Dedifferentiated amniotic fluid mesenchymal stem cell (primary cell): ENCODE data around the gene C19orf25.
A peak's percentile ranks its signal among the peaks of the same experiment; 100 is the strongest.

Source experiments
- DNase-seq: peaks from one replicate; pipeline ENCODE4 v3.0.0-alpha.2; 2016; ENCODE audit errors: extremely low spot score

Gene C19orf25

DNA sequence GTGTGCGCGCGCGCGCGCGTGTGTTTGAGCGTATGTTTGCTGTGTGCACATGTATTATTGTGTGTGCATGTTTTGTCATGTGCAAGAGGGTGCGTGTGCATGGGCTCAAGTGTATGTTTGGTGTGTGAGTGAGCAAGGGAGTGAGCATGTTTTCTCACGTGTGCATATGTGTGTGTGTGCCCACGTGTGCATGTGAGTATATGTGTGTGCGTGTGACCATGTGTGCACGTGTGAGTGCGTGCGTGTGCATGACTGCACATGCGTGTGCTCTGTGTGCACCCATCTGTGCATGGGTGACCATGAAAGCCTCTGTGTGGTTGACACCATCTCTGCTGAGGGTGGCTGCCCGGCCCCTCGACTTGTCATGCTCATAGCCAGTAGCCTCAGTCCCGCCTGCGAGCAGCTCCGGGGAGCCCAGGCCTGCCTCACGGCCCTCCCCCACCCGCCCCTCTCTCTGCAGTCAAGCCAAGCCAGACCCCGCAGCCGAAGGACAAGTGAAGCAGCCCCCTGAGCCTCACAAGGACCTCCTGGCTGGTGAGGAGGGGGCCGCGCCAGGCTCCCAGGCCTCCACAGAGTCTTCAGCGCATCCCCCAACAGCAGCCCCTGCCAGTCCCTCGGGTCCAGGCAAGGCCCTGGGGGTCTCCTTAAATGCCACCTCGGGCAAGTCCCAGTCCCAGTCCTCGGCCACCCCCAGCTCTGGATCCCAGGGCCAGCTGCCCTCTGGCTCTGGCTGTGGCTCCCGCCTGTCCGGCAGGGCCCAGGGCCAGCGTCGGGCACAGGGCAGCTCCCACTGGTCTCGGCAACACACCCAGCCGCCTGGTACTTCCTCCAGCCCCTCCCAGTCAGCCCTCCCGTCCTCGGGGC, 17.9 kb upstream of the C19orf25 start:
- DNase-seq = no peak

GRCh38 chr19:1495799-1496713, 17.0 kb upstream of the C19orf25 start:
- DNase-seq = no peak

DNA sequence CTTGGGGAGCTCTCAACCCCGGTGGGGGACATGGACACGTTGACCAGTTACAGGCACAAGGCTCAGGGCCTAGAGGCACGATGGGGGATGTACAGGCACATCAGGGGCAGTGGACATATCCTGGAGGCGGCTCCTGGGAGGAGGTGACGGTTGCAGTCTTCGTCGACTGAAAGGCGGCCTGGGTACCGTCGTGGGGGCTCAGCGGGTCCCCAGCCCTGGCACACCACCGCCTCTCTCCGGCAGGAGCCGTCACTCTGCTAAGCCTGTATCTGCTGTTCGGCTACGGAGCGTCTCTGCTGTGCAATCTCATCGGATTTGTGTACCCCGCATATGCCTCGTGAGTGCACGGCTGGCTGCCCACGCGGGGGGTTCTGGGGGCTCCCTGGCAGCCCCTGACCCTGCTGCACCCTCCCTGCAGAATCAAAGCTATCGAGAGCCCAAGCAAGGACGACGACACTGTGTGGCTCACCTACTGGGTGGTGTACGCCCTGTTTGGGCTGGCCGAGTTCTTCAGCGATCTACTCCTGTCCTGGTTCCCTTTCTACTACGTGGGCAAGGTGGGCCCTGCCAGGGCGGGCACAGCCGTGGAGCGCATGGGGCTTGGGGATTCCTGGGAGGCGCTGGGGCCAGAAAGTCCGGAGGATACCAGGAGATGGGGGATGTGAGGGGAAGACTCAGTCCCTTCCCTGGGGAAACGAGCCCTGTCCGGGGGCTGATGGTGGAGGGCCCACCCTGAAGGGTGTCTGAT, 16.2 kb upstream of the C19orf25 start:
- DNase-seq = no peak

DNA sequence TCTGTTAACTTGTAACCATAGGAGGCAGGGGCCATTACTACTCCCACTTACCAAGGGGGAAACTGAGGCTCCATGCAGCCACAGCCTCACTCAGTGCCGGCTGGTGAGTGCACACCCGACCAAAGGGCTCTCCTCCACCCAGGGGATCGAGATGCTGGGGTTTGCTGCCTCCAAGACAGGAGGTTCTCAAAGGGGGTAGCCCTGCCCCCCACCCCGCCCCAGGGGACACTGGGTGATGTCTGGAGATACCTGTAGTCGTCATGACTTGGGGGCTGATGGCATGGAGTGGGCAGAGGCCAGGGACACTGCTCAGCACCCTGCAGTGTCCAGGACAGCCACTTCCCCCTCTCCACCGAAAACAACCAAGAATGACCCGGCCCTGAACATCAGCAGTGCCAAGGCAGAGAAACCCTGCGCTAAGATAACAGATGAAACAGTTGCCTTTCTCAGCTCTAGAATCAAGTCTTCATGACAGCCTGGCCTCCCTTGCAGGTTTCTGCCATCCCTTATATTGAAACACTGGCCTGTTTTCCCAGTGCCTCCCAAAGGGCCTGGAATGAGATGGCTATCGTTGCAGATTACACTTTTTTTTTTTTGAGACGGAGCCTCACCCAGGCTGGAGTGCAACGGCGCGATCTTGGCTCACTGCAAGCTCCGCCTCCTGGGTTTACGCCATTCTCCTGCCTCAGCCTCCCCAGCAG, 15.2 kb upstream of the C19orf25 start:
- no peak for DNase-seq

DNA sequence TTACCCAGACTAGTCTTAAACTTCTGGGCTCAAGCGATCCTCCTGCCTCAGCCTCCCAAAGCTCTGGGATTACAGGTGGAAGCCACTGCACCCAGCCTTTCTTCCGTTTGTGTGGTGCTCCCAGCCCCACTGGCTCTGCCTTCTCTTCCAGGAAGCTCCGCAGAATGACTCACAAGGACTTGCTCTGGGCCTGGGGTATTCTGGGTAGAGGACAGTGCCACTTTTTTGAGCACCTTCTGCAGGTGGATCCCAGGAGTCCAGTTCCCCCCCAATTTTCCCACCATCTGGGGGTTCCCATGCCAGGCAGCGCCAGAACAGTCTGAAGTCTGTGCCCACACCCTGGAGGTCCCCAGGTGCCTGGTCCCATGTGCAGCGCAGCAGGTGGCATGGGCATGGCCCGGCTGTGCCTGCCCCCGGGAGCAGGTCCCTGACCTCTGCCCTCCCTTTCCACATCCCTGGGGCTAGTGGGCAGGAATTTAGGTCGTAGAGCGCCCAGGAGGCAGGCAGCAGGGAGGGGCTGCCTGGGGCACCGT, 13.5 kb upstream of the C19orf25 start:
- no peak for DNase-seq

- no peak for DNase-seq
Observed at GRCh38 chr19:1491849-1492170, 12.8 kb upstream of the C19orf25 start.

GRCh38 chr19:1491114-1491848, 12.3 kb upstream of the C19orf25 start, which contains the start of gene REEP6:
TSS of gene REEP6 (plus strand) at chr19:1491181. CDS start at chr19:1491270, 89 bp downstream.
- DNase-seq = no peak

DNA sequence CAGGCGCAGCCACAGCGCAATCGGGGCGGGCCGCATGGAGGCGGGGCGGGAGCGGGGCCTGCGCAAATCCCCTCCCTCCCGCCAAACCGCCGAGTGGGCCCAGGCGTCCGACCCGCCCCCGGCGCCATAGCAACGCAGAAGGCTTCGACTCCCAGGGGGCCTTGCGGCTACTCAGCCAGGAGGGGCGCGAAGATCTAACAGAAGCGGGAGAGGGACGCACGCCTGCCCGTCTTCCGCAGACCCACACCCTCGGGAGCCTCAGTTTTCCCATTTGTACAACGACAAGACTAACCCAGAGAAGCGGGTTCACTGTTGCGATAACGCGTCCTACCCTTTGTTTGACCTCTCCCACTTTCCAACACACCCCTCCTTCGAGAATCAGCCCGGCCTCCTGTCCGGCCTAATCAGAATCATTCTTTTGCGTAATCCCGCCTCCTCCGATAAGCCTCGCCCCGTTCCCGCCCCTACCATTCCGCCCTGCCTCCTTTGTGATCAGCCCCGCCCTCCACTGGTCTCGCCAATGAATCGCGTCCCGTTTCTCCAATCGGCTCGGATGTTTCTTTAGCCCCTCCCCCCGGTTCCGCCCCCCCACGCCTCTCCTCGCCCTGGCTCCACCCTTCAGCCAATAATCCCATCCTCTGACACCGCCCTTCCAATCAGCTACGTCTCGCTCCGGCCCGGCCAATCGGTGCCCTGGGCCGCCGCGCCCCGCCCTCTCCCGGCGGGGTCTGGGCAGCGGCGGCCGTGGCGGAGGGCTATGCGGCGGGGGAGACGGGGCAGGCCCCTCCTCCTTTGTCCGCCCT, 11.5 kb upstream of the C19orf25 start, which contains the start of gene PCSK4:
PCSK4 (minus strand) TSS at position 40 of the 803 bp plus-strand sequence; CDS start at position 36, 4 bp downstream.
- peak; percentile 98 for DNase-seq

DNA sequence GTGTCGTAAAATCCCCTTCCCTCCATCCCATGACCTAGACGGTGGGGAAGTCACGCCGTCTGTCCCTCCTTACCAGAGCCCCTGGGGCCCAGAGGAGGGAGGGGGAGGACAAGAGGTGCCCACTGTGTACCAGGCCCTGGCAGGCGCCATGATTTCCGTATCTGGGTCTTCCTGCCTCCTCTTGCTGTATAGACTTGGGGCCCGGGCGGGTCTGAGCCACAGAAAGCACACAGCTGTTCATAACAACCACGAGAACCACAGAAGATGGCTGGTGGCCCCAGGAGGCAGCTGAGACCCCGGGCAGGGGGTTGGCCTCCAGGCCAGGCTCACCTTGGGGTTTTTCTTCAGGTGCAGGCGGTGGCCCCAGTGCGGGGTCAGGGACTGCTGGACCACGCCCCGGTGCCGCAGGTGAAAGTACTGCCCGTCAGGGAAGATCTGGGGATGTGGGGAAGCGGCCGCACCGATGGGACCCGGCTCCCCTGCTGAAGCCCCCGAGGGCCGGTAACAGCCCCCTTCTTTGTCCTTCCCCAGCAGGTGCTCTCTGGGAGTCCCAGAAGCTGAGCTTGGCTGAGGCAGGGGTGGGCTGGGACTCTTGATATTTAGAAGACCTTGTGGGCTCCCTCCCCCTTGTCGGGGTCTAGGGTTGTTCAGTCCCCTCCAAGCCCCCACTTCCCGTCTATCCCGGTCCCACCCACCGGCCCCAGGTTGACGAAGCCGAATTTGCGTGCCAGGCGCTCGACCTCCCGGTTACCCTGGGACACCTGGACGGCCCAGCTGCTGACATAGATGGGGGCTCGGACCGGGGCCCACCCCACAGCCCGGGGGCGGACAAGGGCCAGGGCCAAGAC, 10.7 kb upstream of the C19orf25 start:
- no peak for DNase-seq

DNA sequence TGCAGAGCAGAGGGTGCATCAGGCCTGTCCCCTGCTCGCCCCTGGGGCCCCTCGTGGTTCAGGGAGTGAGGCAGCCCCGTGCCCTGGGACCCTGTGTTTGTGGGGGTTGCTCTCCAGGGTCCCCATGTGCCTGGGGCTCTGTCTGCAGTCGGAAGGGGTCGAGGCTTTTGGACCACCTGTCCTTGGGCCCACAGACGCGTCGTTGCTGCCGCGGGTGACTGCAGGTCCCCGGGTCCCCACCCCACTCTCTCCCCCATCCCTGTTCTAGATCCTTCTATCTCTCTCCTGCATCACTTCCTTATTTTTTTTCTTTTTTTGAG, 9.2 kb upstream of the C19orf25 start:
- no peak for DNase-seq

GRCh38 chr19:1487576-1488281, 8.7 kb upstream of the C19orf25 start:
- no peak for DNase-seq

- no peak for DNase-seq
Observed at GRCh38 chr19:1486720-1487575, 7.9 kb upstream of the C19orf25 start.

- no peak for DNase-seq
Observed at GRCh38 chr19:1483979-1484428, 5.0 kb upstream of the C19orf25 start.

GRCh38 chr19:1483131-1483978, 4.3 kb upstream of the C19orf25 start:
- no peak for DNase-seq

DNA sequence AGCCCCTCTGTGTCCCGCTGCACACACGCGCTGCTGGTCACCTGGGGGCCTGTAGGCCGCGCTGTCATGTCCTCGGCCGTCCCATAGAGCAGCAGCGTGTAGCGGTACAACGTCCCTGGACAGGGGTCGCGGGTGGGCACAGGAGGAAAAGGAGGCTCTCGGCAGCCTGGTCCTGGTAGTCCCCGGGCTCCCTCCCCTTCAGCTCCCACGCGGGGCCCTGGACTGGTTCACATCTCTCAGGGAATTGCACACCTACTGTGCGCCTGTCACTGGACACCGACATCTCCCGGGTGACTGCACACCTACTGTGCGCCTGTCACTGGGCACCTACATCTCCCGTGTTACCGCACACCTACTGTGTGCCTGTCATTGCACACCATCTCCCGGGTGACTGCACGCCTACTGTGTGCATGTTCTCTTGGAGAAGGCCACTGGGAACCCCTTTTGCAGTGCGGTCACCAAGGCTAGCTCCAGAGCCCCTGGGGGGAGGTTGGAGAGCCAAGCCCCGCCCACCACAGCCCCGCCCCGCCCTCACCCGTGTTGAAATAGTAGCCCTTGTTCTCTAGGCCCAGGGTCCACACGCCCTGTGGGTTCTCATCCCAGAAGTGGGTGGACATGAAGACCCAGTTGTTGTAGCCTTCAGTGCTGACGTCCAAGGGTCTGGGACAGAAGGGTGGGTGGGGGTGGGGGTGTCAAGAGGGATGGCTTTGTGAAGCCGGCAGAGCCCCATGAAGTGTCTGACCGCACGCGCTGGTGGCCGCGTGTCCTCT, 3.5 kb upstream of the C19orf25 start:
- no peak for DNase-seq
